HFF-Myc (cell line): ENCODE measurements around the gene NPHP4.

Source experiments
- DNase-seq: peaks from one replicate; pipeline ENCODE4 v3.0.0-alpha.2; 2011; ENCODE audit warnings: low read depth; ENCODE audit errors: extremely low read depth
- H3K4me3 ChIP-seq: replicated peaks from 2 replicates; pipeline ENCODE4 v1.5.1; 2011; ENCODE audit warnings: low read depth, mild to moderate bottlenecking, control low read depth, low read length
- TF ChIP-seq, protein P1 (sequence below): IDR thresholded peaks from 2 replicates; pipeline ENCODE4 v1.5.1; 2012; ENCODE audit warnings: mild to moderate bottlenecking, low read depth, low read length, control low read depth; ENCODE audit errors: missing control alignments

NPHP4 gene

DNA sequence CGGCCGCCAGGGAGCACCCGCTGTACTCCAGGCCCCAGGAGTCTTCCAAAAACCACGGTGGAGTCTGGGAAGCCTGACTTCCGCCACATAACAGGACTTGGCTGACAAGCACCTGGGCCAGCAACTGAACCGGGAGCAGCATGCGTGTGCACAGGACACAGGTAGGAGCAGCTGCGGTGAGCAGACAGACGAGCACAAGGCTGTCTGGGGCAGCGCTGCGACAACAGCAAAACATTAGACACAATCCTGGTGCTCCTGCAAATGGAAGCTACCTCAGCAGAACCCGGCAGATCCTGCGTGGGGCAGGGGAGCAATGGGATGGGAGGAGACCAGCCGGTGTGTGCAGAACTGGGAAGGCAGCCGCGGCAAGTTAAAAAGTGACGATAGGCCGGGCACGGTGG lies 80.4 kb downstream of the NPHP4 start:
- TF ChIP-seq, protein P1, sequence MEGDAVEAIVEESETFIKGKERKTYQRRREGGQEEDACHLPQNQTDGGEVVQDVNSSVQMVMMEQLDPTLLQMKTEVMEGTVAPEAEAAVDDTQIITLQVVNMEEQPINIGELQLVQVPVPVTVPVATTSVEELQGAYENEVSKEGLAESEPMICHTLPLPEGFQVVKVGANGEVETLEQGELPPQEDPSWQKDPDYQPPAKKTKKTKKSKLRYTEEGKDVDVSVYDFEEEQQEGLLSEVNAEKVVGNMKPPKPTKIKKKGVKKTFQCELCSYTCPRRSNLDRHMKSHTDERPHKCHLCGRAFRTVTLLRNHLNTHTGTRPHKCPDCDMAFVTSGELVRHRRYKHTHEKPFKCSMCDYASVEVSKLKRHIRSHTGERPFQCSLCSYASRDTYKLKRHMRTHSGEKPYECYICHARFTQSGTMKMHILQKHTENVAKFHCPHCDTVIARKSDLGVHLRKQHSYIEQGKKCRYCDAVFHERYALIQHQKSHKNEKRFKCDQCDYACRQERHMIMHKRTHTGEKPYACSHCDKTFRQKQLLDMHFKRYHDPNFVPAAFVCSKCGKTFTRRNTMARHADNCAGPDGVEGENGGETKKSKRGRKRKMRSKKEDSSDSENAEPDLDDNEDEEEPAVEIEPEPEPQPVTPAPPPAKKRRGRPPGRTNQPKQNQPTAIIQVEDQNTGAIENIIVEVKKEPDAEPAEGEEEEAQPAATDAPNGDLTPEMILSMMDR: no peak
- no peak for DNase-seq
- H3K4me3 ChIP-seq: no peak overlapping the region

DNA sequence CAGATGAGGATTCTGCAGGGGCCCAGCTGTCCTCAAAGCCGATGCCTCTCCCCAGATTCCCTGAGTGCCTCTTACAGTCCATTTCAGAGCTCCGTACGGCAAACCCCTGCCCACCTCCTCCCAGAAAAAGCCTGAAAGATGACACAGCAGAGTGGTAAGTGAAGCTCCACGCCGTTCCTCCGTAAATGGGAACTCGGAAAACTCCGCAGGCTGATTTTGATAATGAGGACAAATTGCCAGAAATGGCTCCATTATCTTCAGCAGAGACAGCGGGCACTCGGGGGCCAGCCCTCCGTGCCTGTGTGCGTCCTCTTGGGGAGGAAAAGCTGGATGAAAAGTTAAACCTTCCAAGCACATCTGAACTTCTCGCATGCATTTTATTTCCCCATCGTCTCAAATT lies 81.1 kb downstream of the NPHP4 start:
- TF ChIP-seq, protein P1: no peak
- H3K4me3 ChIP-seq: no peak overlapping the region
- DNase-seq: no peak

DNA sequence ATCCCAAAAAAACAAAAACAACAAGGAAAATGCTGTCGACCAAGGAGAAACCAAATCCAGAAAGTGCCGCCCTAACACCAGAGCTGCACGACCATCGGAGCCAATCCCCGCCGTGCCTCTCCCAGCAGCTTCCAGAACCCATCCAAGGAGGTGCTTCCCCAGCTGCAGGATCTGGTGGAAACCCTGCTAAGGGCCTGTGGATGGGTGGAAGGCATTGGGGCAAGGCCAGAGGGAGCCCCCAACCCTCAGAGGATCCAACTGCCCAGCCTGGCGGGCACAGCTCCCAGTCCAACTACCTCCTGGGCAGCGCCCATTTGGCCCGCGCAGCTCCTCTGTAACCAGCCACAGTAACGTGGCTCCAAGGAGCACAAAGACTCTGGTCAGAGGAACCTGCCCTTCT lies 81.6 kb downstream of the NPHP4 start:
- H3K4me3 ChIP-seq: no peak overlapping the region
- TF ChIP-seq, protein P1: no peak
- no peak for DNase-seq

DNA sequence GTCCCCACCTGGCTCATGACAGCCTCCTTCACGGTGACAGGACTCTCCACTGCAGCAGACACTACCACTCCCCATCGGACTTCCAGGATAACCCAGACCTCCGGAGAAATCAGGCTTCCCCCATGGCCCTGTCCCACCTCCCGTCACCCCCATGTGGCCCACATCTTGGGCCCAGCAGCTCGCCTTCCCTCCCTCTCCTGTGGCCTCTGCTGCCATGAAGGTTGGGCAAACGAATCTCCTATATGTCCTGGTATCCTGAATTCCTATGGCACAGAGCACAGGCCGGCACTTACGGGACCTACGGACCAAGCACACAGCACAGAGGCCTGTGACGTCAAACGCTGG lies 82.0 kb downstream of the NPHP4 start:
- no peak overlapping the region for H3K4me3 ChIP-seq
- TF ChIP-seq, protein P1: no peak
- DNase-seq: no peak

DNA sequence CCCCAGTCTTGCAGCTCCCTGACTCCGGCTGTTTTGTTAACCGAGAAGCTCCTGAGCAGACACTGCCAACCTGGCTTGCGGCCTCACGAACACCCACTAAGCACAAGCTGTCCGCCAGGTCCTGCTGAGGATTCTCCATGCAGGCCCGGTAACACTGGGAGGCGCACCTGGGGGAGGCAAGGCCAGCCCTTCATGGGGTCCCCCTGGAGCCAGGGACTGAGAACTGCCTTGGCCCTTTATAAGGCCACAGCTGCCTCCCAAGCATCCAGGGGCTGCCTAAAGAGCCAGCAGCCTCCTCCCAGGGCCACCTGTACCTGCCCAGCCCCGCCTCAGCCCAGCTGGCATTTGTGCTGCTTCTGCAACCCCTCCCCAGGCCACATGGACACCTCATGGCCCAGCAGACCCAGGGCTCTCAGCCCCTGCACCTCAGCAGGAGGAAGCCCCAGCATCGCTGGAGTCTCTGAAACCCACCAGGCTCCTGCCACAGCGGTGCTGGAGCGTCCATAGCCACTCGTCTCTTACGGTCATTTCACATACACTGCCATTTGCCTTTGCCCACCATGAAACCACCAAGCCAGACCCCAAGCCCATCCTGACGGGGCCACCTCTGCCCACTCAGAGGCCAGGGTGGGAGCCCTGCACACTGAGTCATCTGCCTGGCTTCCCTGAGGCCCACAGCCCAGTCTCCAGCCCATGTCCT lies 82.5 kb downstream of the NPHP4 start:
- TF ChIP-seq, protein P1: no peak
- H3K4me3 ChIP-seq: no peak overlapping the region
- no peak for DNase-seq

DNA sequence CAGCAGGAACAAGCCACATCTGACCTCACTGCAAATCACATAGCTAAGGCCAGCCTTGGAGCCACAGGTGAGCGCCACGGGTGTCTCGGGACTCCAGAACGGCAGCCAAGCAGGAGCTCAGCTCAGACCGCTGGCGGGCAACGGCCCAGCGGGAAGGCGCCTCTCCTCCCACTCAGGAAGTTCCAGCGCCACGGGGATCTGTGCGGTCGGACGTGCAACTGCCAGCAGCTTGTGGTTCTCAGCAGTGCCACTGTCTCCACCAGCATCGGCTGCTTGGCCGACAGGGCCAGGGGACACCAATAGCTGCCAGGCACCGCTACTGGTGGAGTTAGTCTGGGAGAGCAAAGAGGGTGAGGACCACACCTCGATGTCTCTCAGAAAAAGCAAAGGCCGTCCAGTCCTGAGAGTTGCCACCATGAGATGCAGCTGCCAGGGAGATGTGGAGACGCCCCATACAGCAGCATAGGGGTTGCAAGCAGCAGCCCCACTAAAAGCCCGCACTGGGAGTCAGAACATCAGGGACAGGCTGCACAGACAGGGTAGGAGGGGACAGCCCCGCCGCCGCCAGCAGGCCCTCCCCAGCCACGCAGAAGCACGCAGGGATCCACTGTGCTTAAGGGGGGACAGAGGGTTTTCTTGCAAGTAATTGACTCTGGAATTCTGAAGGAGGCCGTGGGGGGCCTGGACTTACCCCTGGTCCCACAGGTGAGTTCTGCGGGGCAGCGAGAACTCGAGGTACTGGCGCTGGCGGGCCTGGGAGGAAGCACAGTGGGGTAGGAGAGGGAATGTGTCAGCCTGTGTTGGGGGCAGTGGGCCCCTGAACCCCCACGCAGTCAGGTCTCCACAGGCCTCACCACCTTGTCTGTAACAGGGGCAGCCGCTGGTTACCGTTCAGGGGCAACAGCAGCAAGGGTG lies 83.5 kb downstream of the NPHP4 start:
- no peak for DNase-seq
- TF ChIP-seq, protein P1: no peak
- H3K4me3 ChIP-seq: no peak overlapping the region
